Lower leg skin (tissue), 3 donors: Measurements from ENCODE around the gene FAM83G.

Source experiments
- POLR2A ChIP-seq, 2 donors: fragments of 450-650 bp; IDR thresholded peaks; one replicate each; pipeline ENCODE4 v1.6.1; 2016 to 2017; ENCODE audit warnings: antibody characterized with exemption in 2 of 2, mild to moderate bottlenecking in 1 of 2, moderate library complexity in 1 of 2
- TF ChIP-seq, protein P1 (sequence below), 3 donors: fragments of 450-650 bp; IDR thresholded peaks; one replicate each; pipeline ENCODE4 v1.5.1; 2016; ENCODE audit warnings: antibody characterized with exemption in 3 of 3, mild to moderate bottlenecking in 3 of 3, moderate library complexity in 2 of 3

GRCh38 chr17:18947866-18948265, 56.7 kb downstream of the FAM83G start:
- no peak for TF ChIP-seq POLR2A (IDR thresholded peaks at IDR 0.05)
- TF ChIP-seq, protein P1, sequence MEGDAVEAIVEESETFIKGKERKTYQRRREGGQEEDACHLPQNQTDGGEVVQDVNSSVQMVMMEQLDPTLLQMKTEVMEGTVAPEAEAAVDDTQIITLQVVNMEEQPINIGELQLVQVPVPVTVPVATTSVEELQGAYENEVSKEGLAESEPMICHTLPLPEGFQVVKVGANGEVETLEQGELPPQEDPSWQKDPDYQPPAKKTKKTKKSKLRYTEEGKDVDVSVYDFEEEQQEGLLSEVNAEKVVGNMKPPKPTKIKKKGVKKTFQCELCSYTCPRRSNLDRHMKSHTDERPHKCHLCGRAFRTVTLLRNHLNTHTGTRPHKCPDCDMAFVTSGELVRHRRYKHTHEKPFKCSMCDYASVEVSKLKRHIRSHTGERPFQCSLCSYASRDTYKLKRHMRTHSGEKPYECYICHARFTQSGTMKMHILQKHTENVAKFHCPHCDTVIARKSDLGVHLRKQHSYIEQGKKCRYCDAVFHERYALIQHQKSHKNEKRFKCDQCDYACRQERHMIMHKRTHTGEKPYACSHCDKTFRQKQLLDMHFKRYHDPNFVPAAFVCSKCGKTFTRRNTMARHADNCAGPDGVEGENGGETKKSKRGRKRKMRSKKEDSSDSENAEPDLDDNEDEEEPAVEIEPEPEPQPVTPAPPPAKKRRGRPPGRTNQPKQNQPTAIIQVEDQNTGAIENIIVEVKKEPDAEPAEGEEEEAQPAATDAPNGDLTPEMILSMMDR (IDR thresholded peaks at IDR 0.05) = no peak
